Common myeloid progenitor, CD34-positive (primary cell): Measurements from ENCODE around the gene METTL8.

Experiments used
- CTCF ChIA-PET: fragments of 350-600 bp; sonication (Branson Sonifier 250); formaldehyde crosslinking; loops from one replicate; lab custom pipeline; 2021; ENCODE audit warnings: antibody characterized with exemption; lab: Charles Lee
- POLR2A ChIA-PET: fragments of 350-600 bp; sonication (Branson Sonifier 250); formaldehyde crosslinking; loops from one replicate; lab custom pipeline; 2021; ENCODE audit warnings: antibody characterized with exemption; lab: Charles Lee
- DNase-seq, 3 donors: peaks; one replicate each; pipeline versions ENCODE4 v3.0.0 to v3.0.0-alpha.2; 2013
- H3K27ac ChIP-seq, 2 experiments: 1 replicate in 1 of 2; 2 replicates in 1 of 2; pipeline ENCODE4 v1.7.0; 2013; ENCODE audit warnings: inconsistent platforms in 2 of 2, low read length in 2 of 2, mild to moderate bottlenecking in 2 of 2, low read depth in 1 of 2, moderate library complexity in 1 of 2; ENCODE audit not compliant: severe bottlenecking in 2 of 2, insufficient read depth in 1 of 2, poor library complexity in 1 of 2
- H3K27me3 ChIP-seq, 5 experiments: replicated peaks in 2 of 5; 1 replicate in 3 of 5; 2 replicates in 2 of 5; pipeline versions ENCODE4 v1.6.1 to v1.7.0; 2013; ENCODE audit warnings: low read length in 4 of 5, mild to moderate bottlenecking in 2 of 5, moderate library complexity in 2 of 5, inconsistent platforms in 1 of 5; ENCODE audit not compliant: insufficient read depth in 5 of 5, control insufficient read depth in 4 of 5
- H3K36me3 ChIP-seq, 4 experiments: 1 replicate in 2 of 4; 2 replicates in 2 of 4; pipeline versions ENCODE4 v1.6.1 to v1.7.0; 2013; ENCODE audit warnings: low read length in 3 of 4, control low read depth in 1 of 4, mild to moderate bottlenecking in 1 of 4; ENCODE audit not compliant: control insufficient read depth in 4 of 4, insufficient read depth in 4 of 4
- H3K4me1 ChIP-seq, 4 experiments: 1 replicate in 3 of 4; 2 replicates in 1 of 4; pipeline versions ENCODE4 v1.6.1 to v1.7.1; 2013; ENCODE audit warnings: low read length in 3 of 4, mild to moderate bottlenecking in 3 of 4, control low read depth in 1 of 4, inconsistent platforms in 1 of 4, moderate library complexity in 1 of 4; ENCODE audit not compliant: control insufficient read depth in 4 of 4, insufficient read depth in 4 of 4; ENCODE audit errors: control extremely low read depth in 1 of 4
- H3K4me3 ChIP-seq, 7 experiments: 1 replicate in 4 of 7; 2 replicates in 3 of 7; pipeline versions ENCODE4 v1.5.1 to v1.7.0; 2013; ENCODE audit warnings: mild to moderate bottlenecking in 7 of 7, low read length in 6 of 7, moderate library complexity in 6 of 7, inconsistent platforms in 2 of 7, low read depth in 2 of 7, control low read depth in 1 of 7; ENCODE audit not compliant: insufficient read depth in 4 of 7, control insufficient read depth in 1 of 7; ENCODE audit errors: extremely low read depth in 1 of 7
- H3K9me3 ChIP-seq, 5 experiments: 1 replicate in 4 of 5; 2 replicates in 1 of 5; pipeline versions ENCODE4 v1.6.1 to v1.7.1; 2013; ENCODE audit warnings: low read length in 4 of 5, mild to moderate bottlenecking in 2 of 5, inconsistent platforms in 1 of 5, low read depth in 1 of 5, moderate library complexity in 1 of 5; ENCODE audit not compliant: control insufficient read depth in 4 of 5, insufficient read depth in 2 of 5; ENCODE audit errors: control extremely low read depth in 1 of 5
- WGBS: methylation state at CpG from one replicate; pipeline ENCODE4 v1.1.5; 2013; ENCODE audit not compliant: insufficient coverage; 5-methylcytosine and 5-hydroxymethylcytosine counted together

Gene METTL8

DNA sequence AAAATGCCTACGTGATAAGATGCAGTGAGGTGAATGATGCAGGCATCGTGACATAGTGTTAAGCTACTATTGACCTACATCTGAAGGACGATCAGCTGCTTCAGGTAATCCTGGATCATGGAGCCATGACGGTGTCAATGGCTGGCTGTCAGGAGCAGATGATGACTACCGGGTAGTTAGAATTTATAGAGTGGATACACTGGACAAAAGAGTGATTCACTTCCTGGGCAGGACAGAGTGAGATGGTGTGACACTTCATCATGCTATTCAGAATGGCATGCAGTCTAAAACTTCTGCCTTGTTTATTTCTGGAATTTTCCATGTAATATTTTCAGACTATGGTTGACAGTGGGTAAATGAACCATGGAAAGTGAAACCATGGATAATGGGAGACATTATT is 29.5 kb downstream of the METTL8 start:
- H3K27ac ChIP-seq, result no peak overlapping the region
- POLR2A ChIA-PET, result no interaction called here
- no peak for DNase-seq
- peaks cover 0 to 18% (median 4%) of the 10 kb centered on the region in 5 experiments for H3K9me3 ChIP-seq
- WGBS, result 91% methylated on average over 5 of the region's 5 CpGs
- H3K4me1 ChIP-seq, result peaks cover 3 to 30% (median 18%) of the 10 kb centered on the region in 4 experiments
- no peaks in the 10 kb centered on the region for H3K27me3 ChIP-seq
- CTCF ChIA-PET, result no interaction called here
- peaks cover 0 to 5% (median 0%) of the 10 kb centered on the region in 4 experiments for H3K36me3 ChIP-seq
- no peak overlapping the region for H3K4me3 ChIP-seq

DNA sequence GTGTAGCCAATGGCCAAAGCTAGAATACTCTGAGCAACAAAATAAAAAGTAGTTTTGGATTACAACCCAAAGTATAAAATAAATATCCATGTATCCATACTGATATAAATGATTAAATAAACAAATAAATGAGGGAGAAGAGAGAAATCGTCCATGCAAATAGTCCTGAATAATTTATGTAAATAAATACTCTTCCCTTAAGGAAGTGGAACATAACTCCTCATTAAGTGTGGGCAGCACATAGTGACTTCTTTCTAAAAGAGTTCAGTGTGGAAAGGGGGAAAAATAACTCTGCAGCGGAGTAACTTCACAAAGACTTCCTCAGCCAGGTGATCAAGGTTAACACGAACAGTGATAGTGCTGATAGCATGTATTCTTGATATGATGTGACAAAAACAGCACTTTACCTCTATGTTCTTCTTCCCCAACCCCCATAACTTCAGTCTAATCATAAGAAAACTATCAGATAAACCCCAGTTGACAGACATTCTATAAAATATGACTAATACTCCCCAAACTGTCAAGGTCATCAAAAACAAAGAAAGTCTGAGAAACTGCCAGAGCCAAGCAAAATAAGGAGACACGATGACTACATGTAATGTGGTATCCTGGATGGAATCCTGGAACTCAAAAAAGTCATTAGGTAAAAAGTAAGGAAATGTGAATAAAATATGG is 30.7 kb downstream of the METTL8 start:
- no peak overlapping the region for H3K4me3 ChIP-seq
- ChIA-PET CTCF (no interaction called here), POLR2A (no interaction called here)
- no peaks in the 10 kb centered on the region for H3K27me3 ChIP-seq
- peaks cover 0 to 21% (median 4%) of the 10 kb centered on the region in 5 experiments for H3K9me3 ChIP-seq
- 100% methylated on average over 1 of the region's 4 CpGs for WGBS
- H3K36me3 ChIP-seq, result peaks cover 0 to 5% (median 0%) of the 10 kb centered on the region in 4 experiments
- H3K4me1 ChIP-seq, result peaks cover 3 to 25% (median 20%) of the 10 kb centered on the region in 4 experiments
- no peak overlapping the region for H3K27ac ChIP-seq
- no peak for DNase-seq

DNA sequence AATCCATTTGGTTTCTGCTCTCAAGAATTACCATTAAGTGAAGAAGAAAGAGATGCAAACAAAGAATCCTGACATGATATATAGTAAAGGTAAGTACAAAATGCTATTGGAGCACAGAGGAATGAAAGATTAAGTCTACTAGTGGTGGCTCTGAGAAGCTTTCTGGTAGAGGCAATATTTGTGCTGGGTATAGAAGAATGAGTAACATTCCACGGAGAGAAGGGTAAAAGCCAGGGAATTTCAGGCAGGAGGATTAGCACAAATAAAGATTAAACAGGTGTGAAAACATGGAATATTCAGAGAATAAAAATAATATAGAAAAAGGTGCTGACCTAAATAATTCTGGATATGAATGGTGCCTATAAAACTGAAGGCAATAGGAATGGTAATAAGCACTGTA is 31.8 kb downstream of the METTL8 start:
- peaks cover 0 to 25% (median 4%) of the 10 kb centered on the region in 5 experiments for H3K9me3 ChIP-seq
- no peak overlapping the region for H3K27ac ChIP-seq
- WGBS, result 100% methylated on average over 1 of the region's 1 CpG
- peaks cover 0 to 18% (median 11%) of the 10 kb centered on the region in 4 experiments for H3K4me1 ChIP-seq
- POLR2A ChIA-PET, result no interaction called here
- H3K27me3 ChIP-seq, result no peaks in the 10 kb centered on the region
- no peak for DNase-seq
- H3K4me3 ChIP-seq, result no peak overlapping the region
- CTCF ChIA-PET, result interaction anchor here (1.3 kb wide), 1 partner anchor 9 kb away, joined by 8 read pairs; no protein-coding TSS in a partner anchor
- H3K36me3 ChIP-seq, result peaks cover 0 to 5% (median 0%) of the 10 kb centered on the region in 4 experiments

DNA sequence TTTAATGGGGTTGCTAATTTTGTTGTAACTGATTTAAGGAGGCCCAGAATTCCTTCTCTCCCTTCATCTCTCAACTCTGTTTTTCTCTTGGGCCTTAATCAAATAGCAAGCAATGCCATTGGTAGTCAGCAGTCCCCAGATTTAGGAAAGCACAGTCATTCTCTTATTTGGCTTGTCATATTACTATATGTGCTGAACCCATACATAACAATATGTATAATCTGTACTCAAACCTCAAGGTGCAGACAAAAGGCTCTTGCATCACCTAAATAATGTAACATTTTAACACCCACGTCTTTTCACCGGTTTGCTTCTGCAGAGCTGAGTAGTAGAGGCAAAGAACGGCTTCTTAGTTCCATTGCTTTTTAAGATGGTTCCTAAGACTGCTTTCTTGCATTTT is 33.4 kb downstream of the METTL8 start:
- no peak overlapping the region for H3K27ac ChIP-seq
- H3K4me3 ChIP-seq, result no peak overlapping the region
- ChIA-PET POLR2A (no interaction called here), CTCF (interaction anchor here (0.8 to 1.4 kb wide), 4 partner anchors 8 to 39 kb away, joined by 3 to 8 read pairs (median 4); no protein-coding TSS in a partner anchor)
- H3K27me3 ChIP-seq, result no peaks in the 10 kb centered on the region
- DNase-seq, result no peak
- WGBS, result 100% methylated on average over 2 of the region's 3 CpGs
- H3K4me1 ChIP-seq, result peaks cover 0 to 11% (median under 1%) of the 10 kb centered on the region in 4 experiments
- H3K36me3 ChIP-seq, result peaks cover 0 to 5% (median 0%) of the 10 kb centered on the region in 4 experiments
- peaks cover 0 to 28% (median 4%) of the 10 kb centered on the region in 5 experiments for H3K9me3 ChIP-seq

DNA sequence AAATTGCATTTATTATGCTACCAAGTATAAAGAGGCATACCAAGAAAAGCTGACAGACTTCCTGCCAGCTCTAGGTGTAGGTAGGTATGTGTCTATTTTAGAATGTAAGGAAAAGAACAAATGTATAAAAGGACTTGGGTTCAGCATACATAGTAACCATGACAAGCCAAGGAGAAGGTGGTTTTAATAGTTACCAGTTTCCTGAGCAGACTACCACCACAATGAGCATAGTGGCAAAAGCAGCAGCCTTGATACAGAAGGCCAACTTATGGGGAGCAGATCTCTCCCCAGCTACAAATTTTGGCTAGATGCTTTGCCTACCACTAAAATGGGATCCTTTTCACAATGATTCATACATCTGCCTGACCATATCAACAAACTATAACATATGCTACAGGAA is 34.5 kb downstream of the METTL8 start:
- Histone ChIP-seq H3K4me1 (peaks cover 0 to 12% (median under 1%) of the 10 kb centered on the region in 4 experiments), H3K9me3 (peaks cover 0 to 28% (median 4%) of the 10 kb centered on the region in 5 experiments), H3K27ac (no peak overlapping the region), H3K27me3 (no peaks in the 10 kb centered on the region), H3K4me3 (no peak overlapping the region), H3K36me3 (peaks cover 0 to 3% (median 0%) of the 10 kb centered on the region in 4 experiments)
- DNase-seq, result peak in 2 of 3 donors; percentile 52 to 68
- CTCF ChIA-PET, result interaction anchor here (1.0 to 1.2 kb wide), 2 partner anchors 9 to 10 kb away, joined by 3 to 5 read pairs; no protein-coding TSS in a partner anchor
- POLR2A ChIA-PET, result no interaction called here

DNA sequence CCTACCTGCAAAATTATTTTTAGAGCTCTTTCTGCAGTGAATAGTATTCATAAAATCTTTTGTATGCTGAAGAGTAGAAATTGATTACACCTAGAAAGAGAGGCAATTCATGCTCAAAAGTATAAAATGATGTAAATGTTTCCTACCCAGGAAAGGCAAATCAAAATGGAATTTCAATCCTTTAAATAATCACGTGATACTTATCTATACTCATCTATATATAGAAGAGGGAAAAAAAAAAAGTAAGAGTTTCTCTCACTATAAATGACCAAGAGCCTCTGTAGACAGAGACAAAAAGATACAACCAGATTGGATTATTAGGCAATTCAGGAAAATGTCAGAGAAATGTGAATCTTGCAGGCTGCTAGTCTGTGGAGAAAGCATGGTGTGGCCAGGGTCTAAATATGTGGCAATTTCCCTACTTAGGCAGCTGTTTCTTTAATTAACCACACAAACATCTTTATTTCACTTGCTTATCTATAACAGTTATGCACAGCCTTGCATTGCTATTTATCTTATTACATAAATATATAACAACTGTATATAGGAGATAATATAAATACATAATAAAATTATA is 39.5 kb downstream of the METTL8 start:
- Histone ChIP-seq H3K27me3 (no peaks in the 10 kb centered on the region), H3K4me1 (peaks cover 0 to 12% (median 0%) of the 10 kb centered on the region in 4 experiments), H3K27ac (no peak overlapping the region), H3K36me3 (peaks cover 0 to 3% (median 2%) of the 10 kb centered on the region in 4 experiments), H3K9me3 (peaks cover 0 to 10% (median 0%) of the 10 kb centered on the region in 5 experiments), H3K4me3 (no peak overlapping the region)
- POLR2A ChIA-PET, result interaction anchor here (0.5 kb wide), 1 partner anchor 1198 kb away, joined by 4 read pairs; no protein-coding TSS in a partner anchor
- DNase-seq, result peak in 2 of 3 donors; percentile 23 to 36
- WGBS, result no CpG with 5 or more reads among the region's 1 CpG
- CTCF ChIA-PET, result interaction anchor here (1.1 to 1.6 kb wide), 2 partner anchors 22 to 23 kb away, joined by 3 to 4 read pairs; no protein-coding TSS in a partner anchor
